ENCODE data around the gene SUN1.

GRCh38 chr7:860149-860548, 27.9 kb downstream of the SUN1 start:
- TF ChIP-seq CHD1 (IDR thresholded peaks at IDR 0.05; ENCODE audit: low read depth, low read length) (no peak), CTCF (IDR thresholded peaks at IDR 0.05 in 2 of 3, conservative IDR thresholded peaks at IDR 0.05 in 1 of 3; ENCODE audit: control insufficient read depth in 2 of 3, extremely low read depth in 1 of 3, insufficient read depth in 1 of 3, low read depth in 3 of 3, low read length in 3 of 3) (no peak), TBL1XR1 (IDR thresholded peaks at IDR 0.05; ENCODE audit: low read depth, low read length) (no peak), BRCA1 (IDR thresholded peaks at IDR 0.05; ENCODE audit: low read depth, low read length) (no peak), MTA3 (IDR thresholded peaks at IDR 0.05; ENCODE audit: borderline replicate concordance, low read length) (no peak), NR2C2 (IDR thresholded peaks at IDR 0.05; ENCODE audit: borderline replicate concordance, control insufficient read depth, insufficient read length, low read depth) (no peak), BMI1 (IDR thresholded peaks at IDR 0.05; ENCODE audit: borderline replicate concordance) (no peak), EED (IDR thresholded peaks at IDR 0.05; ENCODE audit: low read depth) (no peak), CHD4 (IDR thresholded peaks at IDR 0.05) (no peak)
